Endothelial cell of umbilical vein (primary cell): ENCODE measurements around the gene ATP13A3. TPM values are rescaled to one million over a fixed set of nuclear protein-coding genes. Genes with fewer than 3 reads are reported as not detected.

Source experiments
- BruUV-seq: library from RNA; stranded (reverse); fragments of 400-500 nt; replicated peaks from 2 replicates; lab custom pipeline; 2021; lab: Mats Ljungman, UMichigan
- CTCF ChIA-PET: fragments of 300-600, 350-600 bp; sonication (Branson Sonifier 250); formaldehyde crosslinking; loops from one replicate; lab custom pipeline; 2021; ENCODE audit warnings: antibody characterized with exemption, inconsistent platforms; lab: Charles Lee
- POLR2A ChIA-PET: fragments of 300-600, 350-600 bp; sonication (Branson Sonifier 250); formaldehyde crosslinking; loops from one replicate; lab custom pipeline; 2021; ENCODE audit warnings: antibody characterized with exemption, inconsistent platforms; lab: Charles Lee
- DNase-seq: peaks from one replicate; pipeline ENCODE4 v3.0.0-alpha.2; 2011; ENCODE audit warnings: low read depth, low spot score
- FAIRE-seq: peaks from 2 replicates; lab custom pipeline; 2011; peaks lifted over from hg19 to GRCh38; lab: Jason Lieb, UNC
- H2AFZ ChIP-seq: 2 replicates; pipeline ENCODE4 v1.6.0; 2012; ENCODE audit warnings: low read depth, low read length, control low read depth, inconsistent platforms
- H3K27ac ChIP-seq: 2 replicates; pipeline ENCODE4 v1.5.1; 2011; ENCODE audit warnings: low read depth, mild to moderate bottlenecking, control low read depth, low read length, moderate library complexity; ENCODE audit not compliant: insufficient read depth
- H3K27me3 ChIP-seq, 2 experiments: 2 replicates each; pipeline versions ENCODE4 v1.6.0 to v1.6.1; 2011; ENCODE audit warnings: low read length in 2 of 2, mixed read lengths in 1 of 2; ENCODE audit not compliant: control insufficient read depth in 2 of 2, insufficient read depth in 2 of 2
- H3K36me3 ChIP-seq, 2 experiments: 2 replicates in 1 of 2; 3 replicates in 1 of 2; pipeline ENCODE4 v1.5.1; 2011; ENCODE audit warnings: low read length in 2 of 2, mild to moderate bottlenecking in 1 of 2, moderate library complexity in 1 of 2; ENCODE audit not compliant: control insufficient read depth in 2 of 2, insufficient read depth in 2 of 2; ENCODE audit errors: extremely low read depth in 1 of 2
- H3K4me1 ChIP-seq: 3 replicates; pipeline ENCODE4 v1.5.1; 2011; ENCODE audit warnings: mild to moderate bottlenecking, low read length; ENCODE audit not compliant: control insufficient read depth, insufficient read depth; ENCODE audit errors: extremely low read depth
- H3K4me2 ChIP-seq: 2 replicates; pipeline ENCODE4 v1.6.1; 2011; ENCODE audit warnings: low read length, control low read depth, mixed read lengths; ENCODE audit not compliant: insufficient read depth
- H3K4me3 ChIP-seq, 3 experiments: fragments of 200-600 bp in 1 of 3; sonication (generic), shearing (Covaris generic) in 1 of 3; replicated peaks in 1 of 3; 2 replicates each; pipeline ENCODE4 v1.5.1; 2011 to 2016; ENCODE audit warnings: control low read depth in 3 of 3, low read length in 3 of 3, mild to moderate bottlenecking in 2 of 3, inconsistent platforms in 1 of 3, low read depth in 1 of 3, moderate library complexity in 1 of 3; ENCODE audit not compliant: insufficient read depth in 1 of 3
- H3K79me2 ChIP-seq: 2 replicates; pipeline ENCODE4 v1.6.0; 2012; ENCODE audit warnings: low read length, inconsistent platforms; ENCODE audit not compliant: control insufficient read depth, insufficient read depth
- H3K9ac ChIP-seq: replicated peaks from 2 replicates; pipeline ENCODE3; 2011; ENCODE audit warnings: low read length, control low read depth; ENCODE audit not compliant: insufficient read depth; ENCODE audit errors: extremely low read depth
- H3K9me1 ChIP-seq: replicated peaks from 3 replicates; pipeline ENCODE4 v1.6.0; 2011; ENCODE audit warnings: mild to moderate bottlenecking, low read length; ENCODE audit not compliant: control insufficient read depth, insufficient read depth; ENCODE audit errors: extremely low read depth
- H3K9me3 ChIP-seq: replicated peaks from 2 replicates; pipeline ENCODE4 v1.5.1; 2012; ENCODE audit warnings: low read length, inconsistent platforms; ENCODE audit not compliant: control insufficient read depth, insufficient read depth
- H4K20me1 ChIP-seq: replicated peaks from 2 replicates; pipeline ENCODE3; 2011; ENCODE audit warnings: mild to moderate bottlenecking, low read length; ENCODE audit not compliant: control insufficient read depth, insufficient read depth; ENCODE audit errors: extremely low read depth
- CTCF ChIP-seq, 2 donors: IDR thresholded peaks; 1 replicate in 1 of 2; 2 replicates in 1 of 2; pipeline ENCODE4 v1.5.1; 2011; ENCODE audit warnings: low read length in 2 of 2, mild to moderate bottlenecking in 2 of 2, moderate library complexity in 2 of 2, control low read depth in 1 of 2, inconsistent platforms in 1 of 2, low read depth in 1 of 2; ENCODE audit not compliant: insufficient read depth in 1 of 2; ENCODE audit errors: extremely low read depth in 1 of 2
- EZH2 ChIP-seq: IDR thresholded peaks from 2 replicates; pipeline ENCODE4 v1.6.1; 2012; ENCODE audit warnings: borderline replicate concordance, low read depth, mild to moderate bottlenecking, moderate library complexity, low read length, inconsistent platforms; ENCODE audit not compliant: severe bottlenecking
- FOS ChIP-seq: IDR thresholded peaks from 2 replicates; pipeline ENCODE4 v1.6.1; 2011; ENCODE audit warnings: mild to moderate bottlenecking, low read length, moderate library complexity, borderline replicate concordance; ENCODE audit not compliant: insufficient read depth
- GATA2 ChIP-seq: IDR thresholded peaks from 2 replicates; pipeline ENCODE4 v1.7.0; 2011; ENCODE audit warnings: low read depth, mild to moderate bottlenecking, moderate library complexity, mixed read lengths, low read length; ENCODE audit not compliant: insufficient read length, insufficient read depth
- JUN ChIP-seq: IDR thresholded peaks from 2 replicates; pipeline ENCODE4 v1.6.1; 2011; ENCODE audit warnings: borderline replicate concordance, low read depth; ENCODE audit not compliant: insufficient read length, insufficient read depth
- MAX ChIP-seq: IDR thresholded peaks from 2 replicates; pipeline ENCODE4 v1.6.1; 2011; ENCODE audit not compliant: insufficient read depth, insufficient read length
- MYC ChIP-seq: IDR thresholded peaks from one replicate; pipeline ENCODE4 v1.6.1; 2011; ENCODE audit warnings: mild to moderate bottlenecking, low read depth, low read length
- POLR2A ChIP-seq: IDR thresholded peaks from 2 replicates; pipeline ENCODE4 v1.6.1; 2012; ENCODE audit warnings: low read depth, mild to moderate bottlenecking, control low read depth, low read length
- POLR2AphosphoS5 ChIP-seq: IDR thresholded peaks from 2 replicates; pipeline ENCODE4 v1.6.1; 2012; ENCODE audit warnings: low read depth, mild to moderate bottlenecking, control low read depth, low read length, moderate library complexity; ENCODE audit not compliant: insufficient read depth
- dilution Hi-C: fragments of 300-500 bp; cut with MboI; formaldehyde crosslinking; loops from one replicate; pipeline ENCODE4 v1.15.0; 2019; ENCODE audit warnings: low sequenced_read_pairs; ENCODE audit not compliant: extremely low pct_ligation_motif_present
- intact Hi-C: fragments of 100-400 bp; cut with micrococcal nuclease; formaldehyde crosslinking; loops from one replicate; pipeline ENCODE4 v1.10.0; 2022
- polyA plus RNA-seq, 4 experiments: library from polyadenylated mRNA; depleted of rRNA in 3 of 4; stranded (reverse) in 3 of 4; unstranded in 1 of 4; fragments of >200 nt; gene quantifications; 2 replicates each; pipeline versions ENCODE4 v1.2.1 to v1.2.3, GENCODE V29; 2011 to 2012; ENCODE audit warnings: missing spikeins in 1 of 4
- total RNA-seq: library from RNA; stranded (reverse); gene quantifications from 2 replicates; pipeline ENCODE4 v1.2.3, GENCODE V29; 2021

The ATP13A3 gene
- total and polyA plus RNA-seq, 2 donors (not counting 3 experiments of a cell fraction or from before 2014, with no cell fraction given), result 12.0 to 59.0 TPM

- no peak for FAIRE-seq
- BruUV-seq, result no TSS peak
Observed at GRCh38 chr3:194389269-194389668, 97.5 kb downstream of the ATP13A3 start.

More at GRCh38 chr3:194389269-194389668, 97.5 kb downstream of the ATP13A3 start:
- Histone ChIP-seq H4K20me1 (no peaks in the 10 kb centered on the region), H2AFZ (no peak overlapping the region), H3K9me1 (no peaks in the 10 kb centered on the region), H3K4me3 (no peak overlapping the region), H3K27ac (no peak overlapping the region), H3K9me3 (no peaks in the 10 kb centered on the region), H3K27me3 (peaks cover 18 to 29% of the 10 kb centered on the region in 2 experiments), H3K9ac (no peak overlapping the region), H3K4me2 (no peak overlapping the region), H3K36me3 (no peaks in the 10 kb centered on the region), H3K4me1 (no peaks in the 10 kb centered on the region), H3K79me2 (no peaks in the 10 kb centered on the region)
- intact Hi-C loops (no loop called here), dilution Hi-C loops (no loop called here)
- ChIA-PET POLR2A (no interaction called here), CTCF (interaction anchor here (0.9 to 4.5 kb wide), 3 partner anchors 9 to 50 kb away, joined by 3 to 25 read pairs (median 3); no protein-coding TSS in a partner anchor)
- DNase-seq, result no peak
- TF ChIP-seq CTCF (IDR thresholded peaks at IDR 0.05; ENCODE audit: extremely low read depth in 1 of 2, insufficient read depth in 1 of 2, low read depth in 1 of 2, low read length in 2 of 2), result no peak
- no peak for TF ChIP-seq POLR2A
- no peak for TF ChIP-seq POLR2AphosphoS5
- TF ChIP-seq GATA2, result no peak
- TF ChIP-seq EZH2, result no peak
- no peak for TF ChIP-seq MAX
- no peak for TF ChIP-seq FOS
- no peak for TF ChIP-seq MYC
- no peak for TF ChIP-seq JUN
